GM19193 (cell line): ENCODE results near the gene LIMCH1.

Source experiments
- POLR2A ChIP-seq: IDR thresholded peaks from 4 replicates; pipeline ENCODE4 v1.6.1; 2011; ENCODE audit not compliant: insufficient read depth, insufficient read length; ENCODE audit errors: extremely low read depth

The LIMCH1 gene

GRCh38 chr4:41542526-41543275 lies 4.7 kb downstream of the LIMCH1 start:
- TF ChIP-seq POLR2A = no peak

GRCh38 chr4:41545238-41545637 lies 7.3 kb downstream of the LIMCH1 start:
- TF ChIP-seq POLR2A = no peak

GRCh38 chr4:41546638-41547037 lies 8.7 kb downstream of the LIMCH1 start:
- no peak for TF ChIP-seq POLR2A

- TF ChIP-seq POLR2A = no peak
Observed at GRCh38 chr4:41548305-41548880, 10.4 kb downstream of the LIMCH1 start.

- no peak for TF ChIP-seq POLR2A
Observed at GRCh38 chr4:41549478-41549877, 11.5 kb downstream of the LIMCH1 start.

- TF ChIP-seq POLR2A = no peak
Observed at GRCh38 chr4:41550308-41550707, 12.4 kb downstream of the LIMCH1 start.

- TF ChIP-seq POLR2A = no peak
Observed at GRCh38 chr4:41551536-41551935, 13.6 kb downstream of the LIMCH1 start.

GRCh38 chr4:41554905-41555304 lies 16.9 kb downstream of the LIMCH1 start:
- no peak for TF ChIP-seq POLR2A

- TF ChIP-seq POLR2A = no peak
Observed at GRCh38 chr4:41556526-41556925, 18.6 kb downstream of the LIMCH1 start.

- no peak for TF ChIP-seq POLR2A
Observed at GRCh38 chr4:41559940-41560516, 22.1 kb downstream of the LIMCH1 start.

GRCh38 chr4:41561244-41561643 lies 23.3 kb downstream of the LIMCH1 start:
- no peak for TF ChIP-seq POLR2A

GRCh38 chr4:41567186-41567585 lies 29.2 kb downstream of the LIMCH1 start:
- no peak for TF ChIP-seq POLR2A

GRCh38 chr4:41568363-41568762 lies 30.4 kb downstream of the LIMCH1 start:
- no peak for TF ChIP-seq POLR2A

- TF ChIP-seq POLR2A = no peak
Observed at GRCh38 chr4:41569961-41570360, 32.0 kb downstream of the LIMCH1 start.

GRCh38 chr4:41571422-41571821 lies 33.5 kb downstream of the LIMCH1 start:
- no peak for TF ChIP-seq POLR2A

GRCh38 chr4:41572516-41572915 lies 34.6 kb downstream of the LIMCH1 start:
- no peak for TF ChIP-seq POLR2A
